H1 (cell line): ENCODE results near the gene HOXB4. TPM values are rescaled to one million over a fixed set of nuclear protein-coding genes. Genes with fewer than 3 reads are reported as not detected.
A peak's percentile ranks its signal among the peaks of the same experiment; 100 is the strongest.

Source experiments
- CBX5 ChIP-seq: fragments of 300-800, 300-1000 bp; sonication (generic); IDR thresholded peaks from 2 replicates; pipeline ENCODE4 v1.7.1; 2016; ENCODE audit warnings: antibody characterized with exemption, low read length, low read depth
- CBX8 ChIP-seq: fragments of 300-800, 300-1000 bp; sonication (generic); IDR thresholded peaks from 2 replicates; pipeline ENCODE4 v1.7.1; 2016; ENCODE audit warnings: low read depth, low read length, borderline replicate concordance
- CEBPB ChIP-seq: IDR thresholded peaks from 2 replicates; pipeline ENCODE4 v1.6.1; 2012; ENCODE audit warnings: low read depth, low read length
- CHD1 ChIP-seq: IDR thresholded peaks from 2 replicates; pipeline ENCODE4 v1.6.1; 2012; ENCODE audit warnings: low read depth, low read length, improper control_type of control experiment
- CREB1 ChIP-seq: IDR thresholded peaks from 2 replicates; pipeline ENCODE4 v1.6.1; 2012; ENCODE audit warnings: inconsistent platforms
- CTCF ChIP-seq, 3 experiments: IDR thresholded peaks; 1 replicate in 2 of 3; 2 replicates in 1 of 3; pipeline versions ENCODE4 v1.5.1 to v1.6.1; 2011; ENCODE audit warnings: low read length in 3 of 3, mild to moderate bottlenecking in 3 of 3, inconsistent platforms in 2 of 3, low read depth in 1 of 3, moderate library complexity in 1 of 3; ENCODE audit not compliant: insufficient read depth in 1 of 3; ENCODE audit errors: control extremely low read depth in 1 of 3
- E2F6 ChIP-seq: IDR thresholded peaks from 2 replicates; pipeline ENCODE4 v1.6.1; 2012; ENCODE audit warnings: inconsistent platforms
- EZH2 ChIP-seq: fragments of 200-600 bp; sonication (generic); IDR thresholded peaks from 2 replicates; pipeline ENCODE4 v1.7.1; 2012; ENCODE audit warnings: low read depth, mild to moderate bottlenecking, moderate library complexity, low read length, inconsistent platforms; ENCODE audit not compliant: severe bottlenecking
- GABPA ChIP-seq: IDR thresholded peaks from 2 replicates; pipeline ENCODE4 v1.6.1; 2011; ENCODE audit warnings: mild to moderate bottlenecking, low read length, moderate library complexity, borderline replicate concordance; ENCODE audit not compliant: insufficient read depth
- MAX ChIP-seq: IDR thresholded peaks from 2 replicates; pipeline ENCODE4 v1.6.1; 2012; ENCODE audit warnings: inconsistent platforms
- NANOG ChIP-seq: IDR thresholded peaks from 2 replicates; pipeline ENCODE4 v1.6.1; 2011; ENCODE audit warnings: low read length, low read depth, mild to moderate bottlenecking, inconsistent platforms; ENCODE audit not compliant: insufficient read depth, poor library complexity, severe bottlenecking
- POU5F1 ChIP-seq: IDR thresholded peaks from 2 replicates; pipeline ENCODE4 v1.6.1; 2011; ENCODE audit warnings: low read depth, mild to moderate bottlenecking, low read length, moderate library complexity
- RBBP5 ChIP-seq: IDR thresholded peaks from 2 replicates; pipeline ENCODE4 v1.7.1; 2012; ENCODE audit warnings: low read depth, mild to moderate bottlenecking, inconsistent platforms, low read length, moderate library complexity, borderline replicate concordance
- RNF2 ChIP-seq: fragments of 200-900, 300-1000 bp; sonication (generic); IDR thresholded peaks from 2 replicates; pipeline ENCODE4 v1.7.1; 2016; ENCODE audit warnings: borderline replicate concordance, low read depth, mild to moderate bottlenecking, antibody characterized with exemption, low read length; ENCODE audit not compliant: poor library complexity, severe bottlenecking; ENCODE audit errors: missing control alignments
- SIRT6 ChIP-seq: IDR thresholded peaks from one replicate; pipeline ENCODE4 v1.7.1; 2012; ENCODE audit warnings: low read length, inconsistent platforms
- SP1 ChIP-seq: IDR thresholded peaks from 2 replicates; pipeline ENCODE4 v1.6.1; 2011; ENCODE audit warnings: low read depth, low read length
- SUZ12 ChIP-seq: fragments of 200-600 bp; sonication (generic); IDR thresholded peaks from 2 replicates; pipeline ENCODE4 v1.6.1; 2012; ENCODE audit warnings: mild to moderate bottlenecking, inconsistent platforms, low read length, moderate library complexity, mixed read lengths
- polyA plus RNA-seq, 7 experiments: library from polyadenylated mRNA; depleted of rRNA in 3 of 7; stranded (reverse) in 5 of 7; unstranded in 2 of 7; fragments of >200 nt in 5 of 7; fragments of 200-250 nt in 2 of 7; gene quantifications; 1 replicate in 5 of 7; 2 replicates in 1 of 7; 4 replicates in 1 of 7; pipeline versions ENCODE4 v1.2.1 to v1.2.3, GENCODE V29; 2011 to 2013; ENCODE audit warnings: missing spikeins in 2 of 7, mixed read lengths in 2 of 7
- total RNA-seq: library from RNA; stranded (reverse); fragmentation: NEBNext Ultra II Directional; extraction: Animal tissue kit (Norgen Biotek cat#: 25700); gene quantifications from 2 replicates; pipeline ENCODE4 v1.2.1, GENCODE V29; 2021

The HOXB4 gene
- total and polyA plus RNA-seq, 2 of the 8 experiments (the other 6 are each of a cell fraction or from before 2014, with no cell fraction given), result not detected

GRCh38 chr17:48565925-48566710, 12.0 kb downstream of the HOXB4 start (continued):
- TF ChIP-seq CBX8, result peak; percentile 74; the same call in 1 of the 2 replicates
- TF ChIP-seq GABPA, result no peak
- TF ChIP-seq CBX5, result no peak
- no peak for TF ChIP-seq CHD1
- TF ChIP-seq SP1, result no peak
- TF ChIP-seq SIRT6, result no peak
- TF ChIP-seq CREB1, result 0 out of 2 replicates have a peak, but pooled peaks have one; percentile 11
- TF ChIP-seq SUZ12, result peak; percentile 3
- no peak for TF ChIP-seq RBBP5
- no peak for TF ChIP-seq NANOG
- no peak for TF ChIP-seq E2F6
- TF ChIP-seq CEBPB, result no peak
- no peak for TF ChIP-seq RNF2
- TF ChIP-seq POU5F1, result no peak
- TF ChIP-seq EZH2, result peak; percentile 8
- TF ChIP-seq MAX, result no peak
- no peak for TF ChIP-seq CTCF (IDR thresholded peaks at IDR 0.05; ENCODE audit: control extremely low read depth in 1 of 3, insufficient read depth in 1 of 3, low read depth in 1 of 3, low read length in 3 of 3)
